ENCODE measurements around the gene EFS. TPM values are rescaled to one million over a fixed set of nuclear protein-coding genes. Genes with fewer than 3 reads are reported as not detected.

Gene EFS
- total RNA-seq, 1 donor from 2014 or later = 29.6 TPM

GRCh38 chr14:23372509-23372908 lies 7.5 kb upstream of the EFS start, which contains the start of gene IL25:
Gene IL25, plus strand, starts transcription at chr14:23372809.
- Mint-ChIP-seq H3K9me3 (ENCODE audit: low read depth) (no peaks in the 10 kb centered on the region), H3K4me3 (ENCODE audit: unreplicated experiment) (no peak within 1 kb of the TSS), H3K27ac (ENCODE audit: unreplicated experiment) (no peak within 1 kb of the TSS), H3K27me3 (ENCODE audit: low read depth) (peaks cover 12% of the 10 kb centered on the region), H3K4me1 (ENCODE audit: low read depth) (no peaks in the 10 kb centered on the region), H3K36me3 (ENCODE audit: low read depth) (no peaks in the 10 kb centered on the region)
- DNase-seq (ENCODE audit: low spot score) = no peak
- TF ChIP-seq CTCF (IDR thresholded peaks at IDR 0.05) = no peak

- TF ChIP-seq CTCF (IDR thresholded peaks at IDR 0.05) = no peak
- Mint-ChIP-seq H3K36me3 (ENCODE audit: low read depth) (no peaks in the 10 kb centered on the region), H3K4me1 (ENCODE audit: low read depth) (peaks cover 2% of the 10 kb centered on the region), H3K9me3 (ENCODE audit: low read depth) (no peaks in the 10 kb centered on the region), H3K27ac (ENCODE audit: unreplicated experiment) (no peak overlapping the region), H3K4me3 (ENCODE audit: unreplicated experiment) (no peak overlapping the region), H3K27me3 (ENCODE audit: low read depth) (peaks cover 9% of the 10 kb centered on the region)
- no peak for DNase-seq (ENCODE audit: low spot score)
Measured at GRCh38 chr14:23371865-23372264, 6.9 kb upstream of the EFS start.

- no peak for DNase-seq (ENCODE audit: low spot score)
- no peak overlapping the region for H3K4me3 Mint-ChIP-seq (ENCODE audit: unreplicated experiment)
- H3K27me3 Mint-ChIP-seq (ENCODE audit: low read depth) = peaks cover 9% of the 10 kb centered on the region
- no peaks in the 10 kb centered on the region for H3K9me3 Mint-ChIP-seq (ENCODE audit: low read depth)
- no peak overlapping the region for H3K27ac Mint-ChIP-seq (ENCODE audit: unreplicated experiment)
- TF ChIP-seq CTCF (IDR thresholded peaks at IDR 0.05) = no peak
- H3K4me1 Mint-ChIP-seq (ENCODE audit: low read depth) = peaks cover 7% of the 10 kb centered on the region
- no peaks in the 10 kb centered on the region for H3K36me3 Mint-ChIP-seq (ENCODE audit: low read depth)
Measured at GRCh38 chr14:23370221-23370620, 5.2 kb upstream of the EFS start.

DNA sequence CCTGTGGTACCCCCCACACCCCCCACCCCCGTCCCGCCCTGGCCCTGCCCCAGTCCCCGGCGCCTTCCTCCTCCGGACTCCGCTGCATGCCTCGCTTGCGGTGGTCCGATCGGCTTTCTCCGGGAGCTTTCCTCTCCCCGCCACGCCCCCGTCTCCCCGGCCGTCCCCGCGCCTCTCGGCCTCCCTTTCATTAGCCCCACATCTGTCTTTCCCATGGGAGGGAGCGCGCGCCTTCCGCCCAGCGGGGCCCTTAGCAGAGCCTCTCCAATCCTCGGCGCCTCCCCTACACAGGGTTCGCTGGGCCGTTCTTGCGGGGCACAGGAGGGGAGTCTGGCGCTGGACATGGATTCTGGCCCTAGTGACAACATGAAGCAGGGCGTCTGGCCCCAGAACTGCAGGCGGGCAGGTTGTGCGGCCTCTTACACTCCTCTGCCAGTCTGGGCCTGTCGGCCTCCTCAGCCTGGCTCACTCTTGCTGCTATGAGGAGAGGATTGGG lies 1.5 kb upstream of the EFS start:
- Mint-ChIP-seq H3K27me3 (ENCODE audit: low read depth) (peaks cover 7% of the 10 kb centered on the region), H3K27ac (ENCODE audit: unreplicated experiment) (peak overlapping the region; percentile 78), H3K4me3 (ENCODE audit: unreplicated experiment) (peak overlapping the region; percentile 67), H3K9me3 (ENCODE audit: low read depth) (no peaks in the 10 kb centered on the region), H3K36me3 (ENCODE audit: low read depth) (peaks cover 1% of the 10 kb centered on the region), H3K4me1 (ENCODE audit: low read depth) (peaks cover 23% of the 10 kb centered on the region)
- TF ChIP-seq CTCF (IDR thresholded peaks at IDR 0.05) = peak; percentile 17
- DNase-seq (ENCODE audit: low spot score) = no peak

DNA sequence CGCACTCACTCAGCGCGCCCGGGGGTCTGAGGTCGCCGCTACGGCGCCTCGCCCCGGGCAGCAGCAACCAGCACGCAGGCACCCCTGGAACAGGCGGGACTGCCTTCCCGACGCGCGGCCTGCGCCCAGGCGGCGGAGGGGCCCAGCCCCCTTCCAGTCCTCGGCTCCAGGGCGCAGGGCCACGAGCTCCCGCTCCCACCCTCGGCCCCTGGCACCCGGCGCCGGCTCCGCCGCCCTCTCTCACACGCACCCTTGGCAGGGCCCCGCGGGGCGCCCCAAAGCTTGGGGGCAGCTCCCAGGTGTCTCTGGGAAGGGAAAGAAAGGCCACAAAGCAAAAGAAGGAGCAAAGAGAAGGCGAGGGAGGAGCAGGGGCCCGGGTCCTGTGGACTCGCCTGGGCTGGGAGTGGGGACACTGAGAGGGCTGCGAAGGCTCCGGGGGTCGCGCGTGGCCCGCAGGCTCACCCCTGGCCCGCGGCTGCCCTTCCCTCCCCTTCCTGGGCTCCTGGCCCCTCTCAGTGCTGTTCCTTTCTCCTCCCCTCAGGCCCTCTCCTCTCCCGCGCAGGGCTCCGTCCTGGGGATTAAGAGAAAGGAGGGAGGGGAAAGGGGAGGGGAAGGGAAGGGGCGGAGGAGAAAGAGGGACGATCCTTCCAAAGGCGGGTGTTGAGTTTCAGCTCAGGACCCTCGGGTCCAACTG lies 907 bp upstream of the EFS start:
- peaks cover 28% of the 10 kb centered on the region for H3K4me1 Mint-ChIP-seq (ENCODE audit: low read depth)
- no peak for DNase-seq (ENCODE audit: low spot score)
- H3K9me3 Mint-ChIP-seq (ENCODE audit: low read depth) = no peaks in the 10 kb centered on the region
- H3K27me3 Mint-ChIP-seq (ENCODE audit: low read depth) = peaks cover 2% of the 10 kb centered on the region
- peak overlapping the region; percentile 67 for H3K4me3 Mint-ChIP-seq (ENCODE audit: unreplicated experiment)
- H3K36me3 Mint-ChIP-seq (ENCODE audit: low read depth) = peaks cover 5% of the 10 kb centered on the region
- TF ChIP-seq CTCF (IDR thresholded peaks at IDR 0.05) = no peak
- no peak overlapping the region for H3K27ac Mint-ChIP-seq (ENCODE audit: unreplicated experiment)
